Natural killer cell (primary cell): Measurements from ENCODE around the gene TTLL1. TPM values are rescaled to one million over a fixed set of nuclear protein-coding genes. Genes with fewer than 3 reads are reported as not detected.
"Not testable (repeated sequence)": the region's sequence is repeated elsewhere in the genome, so short reads cannot be mapped to it uniquely, and the experiment has no call there.

Source experiments
- ATAC-seq, 3 donors: fragments of 150-1000 bp in 2 of 3; fragments of 200-7000 bp in 1 of 3; cut with Tn5 transposase; 1 replicate in 1 of 3; 2 replicates in 2 of 3; pipeline ENCODE4 v1.10.0; 2021; ENCODE audit warnings: mild to moderate bottlenecking in 2 of 3, moderate library complexity in 2 of 3
- DNase-seq, 2 donors: peaks; one replicate each; pipeline versions ENCODE4 v3.0.0 to v3.0.0-alpha.2; 2013 to 2021; ENCODE audit warnings: mixed read lengths in 1 of 2
- H3K27ac ChIP-seq: one replicate; pipeline ENCODE4 v1.5.1; 2013; ENCODE audit warnings: mild to moderate bottlenecking, low read length
- H3K27me3 ChIP-seq: one replicate; pipeline ENCODE4 v1.6.1; 2013; ENCODE audit warnings: low read length; ENCODE audit not compliant: control insufficient read depth, insufficient read depth
- H3K36me3 ChIP-seq: one replicate; pipeline ENCODE4 v1.6.1; 2013; ENCODE audit warnings: low read length; ENCODE audit not compliant: control insufficient read depth, insufficient read depth
- H3K4me1 ChIP-seq: one replicate; pipeline ENCODE4 v1.6.1; 2013; ENCODE audit warnings: low read length; ENCODE audit not compliant: control insufficient read depth, insufficient read depth
- H3K4me3 ChIP-seq: one replicate; pipeline ENCODE4 v1.5.1; 2013; ENCODE audit warnings: low read length
- H3K9me3 ChIP-seq: one replicate; pipeline ENCODE4 v1.6.1; 2013; ENCODE audit warnings: low read length; ENCODE audit not compliant: control insufficient read depth, insufficient read depth
- H3K27ac Mint-ChIP-seq, 2 donors: one replicate each; pipeline ENCODE4 v1.8.0; 2022; ENCODE audit warnings: mild to moderate bottlenecking in 2 of 2, mixed read lengths in 2 of 2, moderate library complexity in 1 of 2
- H3K27me3 Mint-ChIP-seq, 2 donors: one replicate each; pipeline ENCODE4 v1.8.0; 2022; ENCODE audit warnings: low read depth in 2 of 2, mixed read lengths in 2 of 2
- H3K36me3 Mint-ChIP-seq: one replicate; pipeline ENCODE4 v1.8.0; 2022; ENCODE audit warnings: mixed read lengths
- H3K4me1 Mint-ChIP-seq, 2 donors: one replicate each; pipeline ENCODE4 v1.8.0; 2022; ENCODE audit warnings: mixed read lengths in 2 of 2
- H3K4me3 Mint-ChIP-seq: one replicate; pipeline ENCODE4 v1.8.0; 2022; ENCODE audit warnings: mild to moderate bottlenecking, moderate library complexity, mixed read lengths
- H3K9me3 Mint-ChIP-seq, 2 donors: one replicate each; pipeline ENCODE4 v1.8.0; 2022; ENCODE audit warnings: mixed read lengths in 2 of 2
- CTCF ChIP-seq: fragments of 200-600 bp; IDR thresholded peaks from one replicate; pipeline ENCODE4 v1.8.0; 2022; ENCODE audit warnings: antibody characterized with exemption
- WGBS: methylation state at CpG from one replicate; pipeline ENCODE4 v1.1.7; 2013; ENCODE audit warnings: missing lambda C conversion rate; ENCODE audit not compliant: insufficient coverage; 5-methylcytosine and 5-hydroxymethylcytosine counted together
- intact Hi-C: fragments of 100-400 bp; cut with micrococcal nuclease; formaldehyde crosslinking; loops from one replicate; pipeline ENCODE4 v1.14.2; 2022
- total RNA-seq, 4 donors: library from RNA; stranded (reverse); fragments of 120-200 nt in 1 of 4; gene quantifications; one replicate each; pipeline versions ENCODE4 v1.2.3 to v1.2.4, GENCODE V29; 2013 to 2022

TTLL1 gene
- total RNA-seq, 3 donors from 2014 or later (not counting 1 experiment from before 2014, with no cell fraction given): 4.4 to 6.5 (median 6.0) TPM

- H3K27ac ChIP-seq: no peak overlapping the region
Observed at GRCh38 chr22:43109921-43110443, 20.8 kb upstream of the TTLL1 start.

GRCh38 chr22:43109511-43109910, 20.3 kb upstream of the TTLL1 start:
- DNase-seq: no peak
- Histone ChIP-seq H3K4me3 (no peak overlapping the region), H3K36me3 (no peaks in the 10 kb centered on the region), H3K4me1 (peaks cover 13% of the 10 kb centered on the region), H3K27ac (no peak overlapping the region), H3K9me3 (no peaks in the 10 kb centered on the region), H3K27me3 (peaks cover 11% of the 10 kb centered on the region)
- WGBS: 76% methylated on average over 4 of the region's 5 CpGs
- H3K4me3 Mint-ChIP-seq: peak overlapping the region; percentile 37
- intact Hi-C loops: no loop called here
- ATAC-seq: no peak
- H3K27ac Mint-ChIP-seq: no peak overlapping the region
- H3K9me3 Mint-ChIP-seq: no peaks in the 10 kb centered on the region
- no peaks in the 10 kb centered on the region for H3K36me3 Mint-ChIP-seq
- TF ChIP-seq CTCF: no peak
- H3K27me3 Mint-ChIP-seq: peaks cover 0 to 27% of the 10 kb centered on the region in 2 donors
- H3K4me1 Mint-ChIP-seq: peaks cover 0 to 4% of the 10 kb centered on the region in 2 donors

More at GRCh38 chr22:43109921-43110443, 20.8 kb upstream of the TTLL1 start:
- no peaks in the 10 kb centered on the region for H3K36me3 Mint-ChIP-seq
- peaks cover 15% of the 10 kb centered on the region for H3K4me1 ChIP-seq
- peaks cover 11% of the 10 kb centered on the region for H3K27me3 ChIP-seq
- peaks cover 0 to 28% of the 10 kb centered on the region in 2 donors for H3K27me3 Mint-ChIP-seq
- intact Hi-C loops: no loop called here
- H3K4me3 Mint-ChIP-seq: peak overlapping the region; percentile 64
- no peaks in the 10 kb centered on the region for H3K9me3 Mint-ChIP-seq
- no peak overlapping the region for H3K27ac Mint-ChIP-seq
- no peak for TF ChIP-seq CTCF
- H3K4me1 Mint-ChIP-seq: peaks cover 0 to 4% of the 10 kb centered on the region in 2 donors
- DNase-seq (no peak), ATAC-seq (no peak)
- H3K9me3 ChIP-seq: no peaks in the 10 kb centered on the region
- WGBS: 9% methylated on average over 25 of the region's 32 CpGs
- no peaks in the 10 kb centered on the region for H3K36me3 ChIP-seq
- H3K4me3 ChIP-seq: no peak overlapping the region

- H3K9me3 Mint-ChIP-seq: no peaks in the 10 kb centered on the region
Observed at GRCh38 chr22:43106302-43106701, 17.1 kb upstream of the TTLL1 start.

GRCh38 chr22:43104950-43105349, 15.8 kb upstream of the TTLL1 start:
- H3K27ac Mint-ChIP-seq: not testable (repeated sequence)

More at GRCh38 chr22:43106302-43106701, 17.1 kb upstream of the TTLL1 start:
- no peaks in the 10 kb centered on the region for H3K36me3 ChIP-seq
- H3K27me3 ChIP-seq: peaks cover 3% of the 10 kb centered on the region
- H3K27ac ChIP-seq: no peak overlapping the region
- H3K4me3 Mint-ChIP-seq: no peak overlapping the region
- no peaks in the 10 kb centered on the region for H3K9me3 ChIP-seq
- intact Hi-C loops: no loop called here
- no peaks in the 10 kb centered on the region for H3K36me3 Mint-ChIP-seq
- peaks cover 0 to 10% of the 10 kb centered on the region in 2 donors for H3K4me1 Mint-ChIP-seq
- peaks cover 0 to 19% of the 10 kb centered on the region in 2 donors for H3K27me3 Mint-ChIP-seq
- H3K4me1 ChIP-seq: peaks cover 7% of the 10 kb centered on the region
- WGBS: 93% methylated on average over 8 of the region's 8 CpGs
- no peak for ATAC-seq
- no peak overlapping the region for H3K27ac Mint-ChIP-seq
- no peak for TF ChIP-seq CTCF
- DNase-seq: no peak
- H3K4me3 ChIP-seq: no peak overlapping the region

GRCh38 chr22:43104056-43104625, 14.9 kb upstream of the TTLL1 start:
- DNase-seq, H3K27ac Mint-ChIP-seq: not testable (repeated sequence)

More at GRCh38 chr22:43104950-43105349, 15.8 kb upstream of the TTLL1 start:
- H3K4me3 ChIP-seq, H3K4me1 Mint-ChIP-seq, H3K9me3 ChIP-seq, H3K36me3 ChIP-seq, H3K36me3 Mint-ChIP-seq, H3K27ac ChIP-seq, H3K9me3 Mint-ChIP-seq, H3K4me1 ChIP-seq, H3K4me3 Mint-ChIP-seq, intact Hi-C loops, DNase-seq, H3K27me3 ChIP-seq, ATAC-seq: not testable (repeated sequence)
- H3K27me3 Mint-ChIP-seq: peaks cover 0 to 13% of the 10 kb centered on the region in 2 donors
- 100% methylated on average over 3 of the region's 3 CpGs for WGBS

More at GRCh38 chr22:43104056-43104625, 14.9 kb upstream of the TTLL1 start:
- ATAC-seq, H3K27ac ChIP-seq, H3K4me1 ChIP-seq, H3K9me3 ChIP-seq, H3K4me3 Mint-ChIP-seq, H3K4me3 ChIP-seq, H3K4me1 Mint-ChIP-seq, H3K27me3 ChIP-seq, H3K9me3 Mint-ChIP-seq, intact Hi-C loops, H3K36me3 Mint-ChIP-seq, H3K27me3 Mint-ChIP-seq, H3K36me3 ChIP-seq: not testable (repeated sequence)
- WGBS: 80% methylated on average over 15 of the region's 15 CpGs
